Right renal cortex interstitium (tissue), 3 donors: ENCODE results near the gene ADRA1B. TPM values are rescaled to one million over a fixed set of nuclear protein-coding genes. Genes with fewer than 3 reads are reported as not detected.

Source experiments
- DNase-seq, 3 donors: peaks; one replicate each; pipeline ENCODE4 v3.0.0-alpha.2; 2013; ENCODE audit warnings: low read depth in 3 of 3, low spot score in 2 of 3
- polyA plus RNA-seq, 3 donors: library from polyadenylated mRNA; unstranded; fragments of 120-200 nt; gene quantifications; one replicate each; pipeline ENCODE4 v1.2.1, GENCODE V29; 2013; ENCODE audit not compliant: insufficient read length in 3 of 3

Gene ADRA1B
- polyA plus RNA-seq, 3 donors, result 2.3 to 2.5 (median 2.4) TPM

- DNase-seq, result no peak
Observed at GRCh38 chr5:159923008-159923407, 6.7 kb downstream of the ADRA1B start.

GRCh38 chr5:159928122-159928909 is 12.0 kb downstream of the ADRA1B start:
- DNase-seq, result no peak

GRCh38 chr5:159929176-159929575 is 12.9 kb downstream of the ADRA1B start:
- no peak for DNase-seq

DNA sequence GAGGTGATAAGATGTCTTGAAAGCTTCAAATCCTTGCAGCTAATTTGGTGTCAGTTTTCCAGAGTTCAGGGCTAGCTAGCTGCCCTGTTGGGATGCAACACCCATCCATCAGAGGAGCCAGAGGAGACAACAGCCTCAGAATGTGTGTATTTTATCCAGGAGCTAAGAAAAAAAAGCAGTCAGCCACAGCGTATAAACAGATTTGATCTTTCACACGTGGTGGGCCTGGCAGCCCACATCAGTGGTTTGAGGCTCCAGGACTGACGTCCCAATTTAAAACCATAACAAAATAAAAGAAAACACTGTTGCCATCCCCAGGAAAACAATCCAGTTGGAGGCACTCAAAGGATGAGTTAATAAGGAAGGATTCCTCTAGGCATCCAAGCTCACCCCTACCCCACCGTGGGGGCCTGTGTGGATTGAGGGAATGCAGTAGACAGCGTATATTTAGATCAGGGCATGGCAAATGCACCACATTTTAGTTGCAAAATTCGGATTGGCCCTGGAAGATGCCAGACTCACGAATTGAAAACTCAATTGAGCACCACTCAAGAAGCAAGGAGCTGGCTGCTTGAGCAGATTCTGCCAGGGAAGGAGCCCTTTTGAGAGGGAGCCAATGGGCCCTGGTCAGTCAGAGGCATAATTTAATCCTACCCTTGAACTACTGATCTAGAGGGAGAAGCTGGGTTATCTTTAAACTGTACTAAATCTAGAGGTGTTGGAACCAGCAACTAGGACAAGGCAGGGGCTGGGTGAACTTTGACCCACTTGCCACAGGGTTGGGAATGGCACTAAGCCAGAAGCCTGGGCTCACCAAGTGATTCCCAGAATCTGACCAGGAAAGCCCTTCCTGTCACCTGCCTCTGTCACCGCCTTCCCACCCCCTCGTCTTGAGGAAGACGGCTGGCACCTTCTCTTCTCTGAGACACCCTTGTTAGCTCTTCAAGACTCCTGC is 17.5 kb downstream of the ADRA1B start:
- no peak for DNase-seq

DNA sequence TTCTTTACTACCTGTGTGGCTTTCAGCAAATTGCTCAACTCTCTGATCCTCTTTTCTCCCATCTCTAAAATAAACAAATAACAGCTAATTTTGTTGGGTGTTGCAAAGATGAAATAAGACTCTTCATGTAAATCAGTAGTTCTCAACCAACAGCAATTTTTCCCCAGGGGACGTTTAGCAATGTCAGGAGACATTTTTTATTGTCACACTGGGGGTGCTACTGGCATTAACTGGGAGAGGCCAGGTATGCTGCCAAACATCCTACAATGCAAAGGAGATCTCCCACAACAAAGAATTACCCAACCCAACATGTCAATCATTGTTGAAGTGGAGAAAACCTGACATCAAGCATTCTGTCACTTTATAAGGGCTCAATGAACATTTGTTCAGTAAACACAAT is 19.7 kb downstream of the ADRA1B start:
- DNase-seq, result no peak

DNA sequence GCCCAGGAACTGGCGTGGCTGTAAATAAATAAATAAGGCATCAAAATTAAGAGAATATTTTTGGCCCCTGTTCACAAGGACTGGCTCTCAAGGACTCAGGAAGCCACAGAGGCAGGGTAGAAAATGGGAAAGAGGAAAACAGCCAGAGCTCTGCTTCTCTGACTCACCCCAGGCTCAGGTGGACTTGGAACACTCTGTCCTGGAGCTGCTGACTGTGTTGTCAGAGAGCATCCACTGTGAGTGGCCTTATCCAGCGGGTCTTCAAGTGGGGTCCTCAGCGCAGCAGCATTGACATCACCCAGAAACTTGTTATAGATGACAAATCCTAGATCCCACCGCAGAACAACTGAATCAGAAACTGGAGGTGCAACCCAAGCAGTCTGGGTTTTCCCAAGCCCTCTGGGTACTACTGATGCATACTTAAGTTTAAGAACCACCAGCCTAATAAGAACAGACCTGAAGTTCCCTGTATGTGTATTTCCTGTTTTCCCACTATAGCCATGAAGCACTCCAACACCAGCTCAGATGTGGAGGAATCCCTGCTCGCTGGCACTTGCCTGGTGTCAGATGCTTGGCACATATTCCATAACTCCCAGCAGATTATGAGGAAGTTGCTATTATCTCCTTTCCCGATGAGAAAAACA is 20.5 kb downstream of the ADRA1B start:
- DNase-seq, result no peak

DNA sequence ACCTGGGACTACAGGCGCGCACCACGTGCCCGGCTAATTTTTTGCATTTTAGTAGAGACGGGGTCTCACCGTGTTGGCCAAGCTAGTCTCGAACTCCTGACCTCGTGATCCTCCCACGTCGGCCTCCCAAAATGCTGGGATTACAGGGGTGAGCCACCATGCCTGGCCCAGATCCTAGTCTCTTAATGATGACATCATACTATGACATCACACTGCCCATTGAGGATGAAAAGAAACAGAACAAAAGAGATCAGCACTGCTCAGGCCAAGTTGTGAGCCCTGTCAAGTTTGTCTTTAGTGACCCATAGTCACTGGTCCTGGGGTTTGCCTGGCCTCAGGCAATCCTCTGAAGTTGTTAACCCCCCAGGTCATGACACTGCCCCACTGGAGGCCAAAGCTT is 21.3 kb downstream of the ADRA1B start:
- DNase-seq, result no peak

GRCh38 chr5:159943326-159943725 is 27.0 kb downstream of the ADRA1B start:
- DNase-seq, result no peak

GRCh38 chr5:159944056-159944600 is 27.8 kb downstream of the ADRA1B start:
- no peak for DNase-seq

DNA sequence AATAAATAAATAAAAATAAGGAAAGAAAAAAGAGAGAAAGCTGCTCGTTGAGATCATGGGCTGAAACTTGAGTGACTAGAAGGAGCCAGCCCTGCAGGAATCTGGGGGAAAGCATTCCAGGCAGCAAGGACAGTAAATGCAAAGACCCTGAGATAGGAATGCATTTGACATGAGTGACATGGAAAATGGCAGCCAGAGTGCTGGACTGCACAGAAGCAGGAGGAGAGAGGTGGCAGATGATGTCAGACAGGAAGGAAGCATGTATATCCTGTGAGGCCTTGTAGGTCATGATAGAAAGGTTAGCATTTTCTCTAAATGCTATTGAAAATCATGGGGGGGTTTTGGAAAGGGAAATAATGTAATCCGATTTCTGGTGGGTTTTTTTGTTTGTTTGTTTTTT is 29.1 kb downstream of the ADRA1B start:
- no peak for DNase-seq

DNA sequence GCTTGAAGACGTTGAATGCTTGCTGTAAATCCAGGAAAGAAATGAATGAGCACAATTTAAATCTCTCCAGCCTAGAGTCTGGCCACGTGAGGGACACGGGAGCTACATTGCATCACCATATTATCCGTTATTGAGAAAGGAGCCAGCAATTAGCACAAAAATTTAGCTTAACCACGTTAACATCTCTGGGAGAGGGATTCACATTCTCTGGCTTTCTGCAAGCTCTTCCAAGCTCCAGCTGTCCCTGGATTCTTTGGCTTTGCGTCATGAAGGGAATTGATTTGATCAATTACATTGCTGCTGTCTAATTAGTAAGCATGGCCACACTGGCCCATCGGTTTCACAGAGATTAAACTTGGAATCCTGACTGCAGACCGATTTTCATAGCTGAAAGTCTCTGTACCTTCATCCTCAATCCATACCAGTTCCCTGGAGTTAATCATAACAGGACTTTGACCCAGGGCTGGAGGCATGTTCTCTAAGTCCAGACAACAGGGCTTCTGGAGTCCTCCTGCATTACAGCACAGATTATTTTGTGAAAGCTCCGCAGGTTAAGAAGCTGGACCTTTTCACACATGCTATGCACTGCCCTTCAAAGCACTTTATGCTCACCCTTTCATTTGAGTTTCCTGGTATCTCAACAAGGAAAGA is 31.6 kb downstream of the ADRA1B start:
- DNase-seq, result no peak

DNA sequence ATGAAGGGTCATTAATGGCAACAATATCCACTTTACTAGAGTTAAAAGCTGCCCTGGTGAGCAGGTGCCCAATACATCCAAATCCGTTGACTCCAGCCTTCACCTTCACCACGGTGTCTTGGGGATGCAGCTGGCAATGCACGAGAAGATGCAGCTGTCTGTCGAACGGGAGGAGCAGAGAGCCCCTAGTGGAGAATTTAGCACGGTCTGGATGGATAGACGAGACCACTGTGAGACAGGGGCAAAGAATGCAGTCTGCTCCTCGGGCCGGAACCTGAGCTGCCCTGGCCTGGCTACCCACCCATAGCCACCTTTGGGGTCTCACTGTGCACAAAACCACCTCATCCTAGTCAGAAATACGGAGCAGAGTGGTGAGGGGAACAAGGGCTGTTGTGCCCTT is 35.1 kb downstream of the ADRA1B start:
- no peak for DNase-seq

- DNase-seq, result no peak
Observed at GRCh38 chr5:159951834-159952233, 35.6 kb downstream of the ADRA1B start.

DNA sequence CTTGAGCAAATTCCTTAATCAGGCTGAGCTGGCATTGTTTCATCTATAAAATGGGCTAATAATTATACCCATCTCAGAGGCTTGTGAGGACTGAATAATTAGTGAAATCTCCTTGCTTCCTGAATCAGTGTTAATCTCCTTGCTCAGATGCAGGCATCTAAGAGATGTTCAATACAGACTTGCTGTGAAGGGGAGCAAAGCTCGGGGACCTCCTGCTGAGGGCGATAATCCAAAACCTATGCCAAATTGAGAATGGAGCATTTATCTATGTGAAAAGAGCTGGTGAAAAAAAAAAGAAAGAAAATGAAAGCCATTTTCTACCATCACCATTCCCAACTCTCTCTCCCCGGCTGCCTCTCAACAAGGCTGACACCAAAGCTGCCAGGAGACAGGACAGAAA is 37.3 kb downstream of the ADRA1B start:
- no peak for DNase-seq

DNA sequence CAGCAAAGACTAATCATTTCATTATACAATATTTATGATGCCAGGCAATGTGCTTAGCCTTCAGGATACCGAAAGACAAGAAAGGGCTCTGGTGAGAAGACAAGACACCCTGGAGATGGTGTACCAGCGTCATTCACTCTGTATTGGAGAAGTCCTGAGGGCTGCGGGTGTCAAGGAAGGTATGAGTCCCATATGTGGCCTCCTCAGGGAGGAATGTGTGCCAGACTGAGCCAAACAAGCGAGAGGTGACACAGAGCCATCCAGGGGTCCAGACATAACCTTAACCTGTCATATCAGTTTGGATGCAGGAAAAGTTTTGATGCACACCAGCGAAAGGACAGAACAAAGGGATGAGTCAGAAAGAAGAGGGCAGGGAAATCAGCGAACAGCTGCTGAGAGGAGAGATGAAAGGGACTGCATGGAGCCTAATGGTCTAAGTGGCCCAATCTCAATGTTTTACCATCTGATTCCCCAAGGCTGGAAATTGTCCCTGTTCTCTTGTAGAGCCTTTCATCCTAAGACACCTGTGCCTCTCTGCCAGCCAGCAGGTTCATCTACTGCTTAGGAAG is 38.9 kb downstream of the ADRA1B start:
- no peak for DNase-seq

- DNase-seq, result no peak
Observed at GRCh38 chr5:159956074-159956473, 39.8 kb downstream of the ADRA1B start.

DNA sequence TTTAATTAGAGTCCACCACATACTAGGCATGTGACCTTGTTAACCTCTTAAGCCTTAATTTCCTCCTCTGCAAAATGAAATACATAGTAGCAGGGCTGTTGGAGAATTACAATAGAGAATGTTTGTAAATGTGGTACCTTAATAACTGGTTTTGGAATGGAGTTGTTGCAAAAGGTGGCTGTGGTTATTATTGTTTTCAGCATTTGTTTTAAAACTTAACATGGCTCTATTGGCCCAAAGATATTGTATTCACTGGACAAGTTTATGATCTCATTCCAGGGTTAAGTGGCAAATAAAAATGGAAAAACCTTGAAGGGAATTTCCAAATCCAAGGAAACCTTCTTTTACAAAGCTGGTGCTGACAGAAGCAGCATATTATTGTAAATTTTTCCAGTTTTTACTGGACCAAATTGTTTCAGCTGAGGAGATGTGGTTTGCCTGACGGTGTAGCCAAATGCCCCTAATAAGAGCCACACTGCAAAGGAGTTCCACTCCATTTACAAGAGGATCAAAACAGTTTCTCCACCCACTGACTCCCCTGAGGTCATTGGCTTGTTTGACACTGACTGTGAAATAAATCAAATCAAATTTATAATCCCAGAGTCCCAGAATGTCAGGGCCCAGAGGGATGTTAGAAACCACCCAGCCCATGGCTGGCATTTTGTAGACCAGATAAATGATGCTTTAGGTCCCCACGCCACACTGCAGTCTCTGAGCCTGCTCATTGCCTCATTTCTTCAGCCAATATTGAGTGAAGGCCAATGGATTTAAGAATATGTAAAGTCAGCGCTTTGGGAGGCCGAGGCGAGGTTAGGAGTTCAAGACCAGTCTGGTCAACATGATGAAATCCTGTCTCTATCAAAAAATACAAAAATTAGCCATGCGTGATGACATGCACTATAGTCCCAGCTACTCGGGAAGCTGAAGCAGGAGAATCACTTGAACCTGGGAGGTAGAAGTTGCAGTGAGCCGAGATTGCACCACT is 45.2 kb downstream of the ADRA1B start:
- no peak for DNase-seq

DNA sequence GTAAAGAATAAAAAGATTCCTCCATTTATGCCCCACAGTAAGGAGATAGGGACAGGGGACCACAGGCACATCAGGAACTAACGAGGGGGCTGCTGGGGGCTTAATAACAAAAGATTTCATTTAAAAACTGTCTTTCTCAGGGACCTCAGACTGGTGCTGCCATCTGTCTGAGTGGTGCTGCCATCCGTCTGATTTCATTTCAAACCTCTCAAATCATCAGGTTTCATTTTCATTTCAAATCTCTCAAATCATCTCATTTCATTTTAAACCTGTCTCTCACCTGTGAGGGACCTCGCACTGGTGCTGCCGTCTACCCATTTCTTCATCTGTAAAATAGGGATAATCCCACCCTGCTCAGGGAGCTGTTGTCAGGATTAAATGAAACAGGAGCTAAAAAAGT is 45.9 kb downstream of the ADRA1B start:
- DNase-seq, result no peak

GRCh38 chr5:159963935-159964334 is 47.7 kb downstream of the ADRA1B start:
- DNase-seq, result no peak
